Erythroblast (primary cell): ENCODE data around the gene TMC5.
A peak's percentile ranks its signal among the peaks of the same experiment; 100 is the strongest.
"Not testable (repeated sequence)": the region's sequence is repeated elsewhere in the genome, so short reads cannot be mapped to it uniquely, and the experiment has no call there.

Experiments used
- DNase-seq, 2 experiments: peaks; one replicate each; lab custom pipeline; 2025; lab: John Stamatoyannopoulos, UW
- GATA1 ChIP-seq: IDR thresholded peaks from 2 replicates; pipeline ENCODE4 v1.6.1; 2011; ENCODE audit warnings: low read depth, mild to moderate bottlenecking, control low read depth, low read length, moderate library complexity
- POLR2A ChIP-seq: IDR thresholded peaks from 2 replicates; pipeline ENCODE4 v1.6.1; 2011; ENCODE audit warnings: mild to moderate bottlenecking, low read length

Gene TMC5

GRCh38 chr16:19521471-19522396 lies 104.1 kb downstream of the TMC5 start, which contains the start of gene GDE1:
TSS of gene GDE1 (minus strand) at chr16:19522098. CDS start at chr16:19521964, 134 bp downstream.
- TF ChIP-seq GATA1 (no peak), POLR2A (peak; percentile 93)
- peak; percentile 93 to 96 for DNase-seq

DNA sequence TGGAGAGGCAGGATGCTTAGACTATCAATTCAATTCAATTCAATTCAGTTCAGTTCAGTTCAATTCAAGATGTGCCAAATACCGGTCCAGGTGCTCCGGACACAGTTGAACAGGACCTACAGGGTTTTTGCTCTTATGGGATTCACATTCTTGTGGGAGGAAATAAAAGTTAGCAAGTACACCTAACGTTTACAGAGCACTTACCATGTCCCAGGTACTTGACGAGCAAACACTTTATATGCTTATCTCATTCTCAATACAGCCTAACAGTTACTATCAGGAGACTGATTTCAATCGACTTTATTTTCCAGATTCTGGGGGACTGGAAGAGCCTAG lies 104.7 kb downstream of the TMC5 start:
- DNase-seq, result no peak
- no peak for TF ChIP-seq POLR2A

GRCh38 chr16:19522760-19523159 lies 105.1 kb downstream of the TMC5 start:
- no peak for TF ChIP-seq GATA1
- DNase-seq, result peak in 1 of 2 experiments; percentile 10

DNA sequence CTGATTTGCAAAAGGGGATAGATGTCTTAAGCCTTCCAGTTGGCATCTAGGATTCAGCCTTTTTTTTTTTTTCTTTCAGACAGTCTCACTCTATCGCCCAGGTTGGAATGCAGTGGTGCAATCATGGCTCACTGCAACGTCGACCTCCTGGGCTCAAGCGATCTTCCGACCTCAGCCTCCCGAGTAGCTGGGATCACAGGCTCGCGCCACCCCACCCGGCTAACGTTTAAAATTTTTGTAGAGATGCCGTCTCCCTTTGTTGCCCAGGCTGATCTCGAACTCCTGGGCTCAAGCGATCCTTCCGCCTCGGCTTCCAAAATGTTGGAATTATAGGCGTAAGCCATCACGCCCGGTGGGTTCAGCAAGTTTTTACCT lies 105.5 kb downstream of the TMC5 start:
- TF ChIP-seq GATA1 (no peak), POLR2A (no peak)
- DNase-seq, result no peak

DNA sequence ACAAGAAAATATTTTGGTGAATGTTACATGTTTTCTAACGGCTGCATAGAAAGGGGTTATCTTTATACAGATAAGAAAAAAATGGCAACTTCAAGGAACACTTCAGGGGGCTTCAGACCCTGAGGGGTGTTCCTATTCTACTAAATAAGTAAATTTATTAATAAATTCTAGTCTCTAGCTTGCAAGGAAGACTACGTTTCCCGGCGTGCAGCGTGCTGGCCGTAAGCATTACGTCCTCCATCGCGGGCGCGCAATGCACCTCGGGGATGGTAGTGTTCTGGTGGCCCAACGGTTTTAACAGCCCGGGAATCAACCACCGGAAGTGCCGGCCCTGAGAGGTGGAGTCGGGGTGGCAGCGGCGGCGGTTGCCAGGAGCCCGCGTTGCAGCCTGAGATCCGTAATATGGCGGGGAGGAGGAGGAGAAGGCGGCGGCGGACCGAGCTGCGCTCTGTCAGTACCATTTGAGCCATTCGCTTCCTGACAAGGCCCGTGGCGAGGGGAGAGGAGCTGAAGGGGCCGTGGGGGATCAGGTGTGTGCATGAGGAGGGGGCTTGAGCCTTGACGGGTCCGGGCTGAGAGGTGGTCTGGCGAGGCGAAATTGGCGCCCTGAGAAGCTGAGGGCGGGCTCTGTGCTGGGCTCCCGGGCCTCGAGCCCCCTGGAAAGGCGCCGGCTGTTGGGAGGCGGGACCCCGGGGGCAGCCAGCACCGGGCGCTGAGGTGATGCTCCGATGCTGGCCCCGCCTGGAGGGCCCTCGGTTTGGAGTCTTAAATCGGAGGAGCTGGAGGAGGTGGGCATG lies 106.1 kb downstream of the TMC5 start, which contains the start of gene CCP110:
Gene CCP110 (plus strand): TSS at position 384 of the 797 bp plus-strand sequence. CDS start 3,940 bp downstream, outside the sequence.
- TF ChIP-seq GATA1 (no peak), POLR2A (peak; percentile 91)
- peak; percentile 96 to 97 for DNase-seq

DNA sequence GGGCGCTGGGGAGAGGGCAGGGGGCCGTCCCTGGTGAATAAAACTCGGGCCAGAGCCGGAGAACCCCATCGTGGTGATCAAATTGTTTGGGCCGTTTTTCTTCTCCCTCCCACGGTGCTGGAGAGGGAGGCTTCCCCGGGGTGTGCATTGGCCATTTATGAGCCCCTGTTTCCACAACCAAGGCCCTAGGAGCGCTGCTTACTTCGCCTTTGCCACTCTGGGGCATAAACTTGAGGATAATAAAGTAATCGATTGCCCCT lies 106.6 kb downstream of the TMC5 start:
- peak in 1 of 2 experiments; percentile 48 for DNase-seq

DNA sequence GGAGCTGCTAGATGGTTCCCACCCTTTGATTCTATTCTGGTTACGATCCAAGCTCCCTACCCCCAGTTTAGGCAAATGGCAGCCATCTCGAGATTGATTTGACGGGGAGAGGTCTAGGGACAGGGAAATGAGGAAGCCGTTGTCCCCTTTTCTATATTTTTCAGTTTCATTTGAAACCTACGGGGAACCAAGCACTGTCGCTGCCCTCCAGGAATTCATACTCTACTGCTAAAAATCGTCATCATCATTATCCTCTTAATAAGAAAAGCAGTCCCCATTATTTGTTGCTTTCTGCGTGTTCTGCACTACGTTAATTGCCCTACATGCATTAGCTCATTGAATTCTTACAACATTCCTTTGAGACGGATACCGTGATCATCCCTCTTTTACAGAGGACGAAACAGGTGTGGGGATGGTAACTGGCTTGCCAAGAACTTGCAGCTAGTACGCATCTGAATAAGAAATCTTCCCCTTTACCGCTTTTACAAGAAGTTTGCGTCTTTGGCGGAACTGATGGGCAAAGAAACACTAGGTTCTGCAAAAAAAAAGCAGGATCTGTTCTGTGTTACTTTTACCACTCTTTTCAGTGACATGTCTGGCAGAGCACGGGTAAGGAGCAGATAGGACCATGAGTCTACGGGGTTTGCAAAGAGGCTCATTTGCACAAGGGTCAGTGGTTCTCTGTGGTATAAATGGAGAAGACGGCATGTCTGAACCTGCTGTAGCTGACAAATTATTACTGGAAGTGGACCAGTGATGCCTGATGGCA lies 107.1 kb downstream of the TMC5 start:
- peak; percentile 40 to 56 for DNase-seq
- TF ChIP-seq GATA1 (no peak), POLR2A (no peak)

More for the DNA sequence above, 106.6 kb downstream of the TMC5 start:
- TF ChIP-seq POLR2A (no peak), GATA1 (no peak)

GRCh38 chr16:19525385-19525723 lies 107.7 kb downstream of the TMC5 start:
- TF ChIP-seq GATA1 (no peak), POLR2A (no peak)
- DNase-seq, result no peak

GRCh38 chr16:19527161-19527560 lies 109.5 kb downstream of the TMC5 start:
- DNase-seq, result no peak
- no peak for TF ChIP-seq POLR2A
- no peak for TF ChIP-seq GATA1

- TF ChIP-seq POLR2A, result no peak
- TF ChIP-seq GATA1, result no peak
- no peak for DNase-seq
Observed at GRCh38 chr16:19528666-19529065, 111.0 kb downstream of the TMC5 start.

DNA sequence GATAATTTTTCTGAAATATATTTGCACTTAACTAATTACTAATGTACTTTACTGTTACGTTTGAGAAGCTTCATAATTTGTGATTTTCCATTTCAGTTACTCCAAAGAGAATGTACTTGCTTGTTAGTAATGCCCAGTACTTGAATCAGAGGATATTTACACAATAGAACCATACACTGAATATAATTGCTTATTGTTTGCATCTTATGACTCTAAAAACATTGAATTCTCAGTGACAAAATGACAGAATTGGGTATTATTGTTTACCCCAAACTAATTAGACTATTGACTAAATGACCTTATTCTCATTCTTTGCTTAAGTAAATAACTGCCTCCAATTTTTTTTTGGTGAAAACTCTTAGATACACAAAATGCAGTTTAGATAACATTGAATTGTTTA lies 114.9 kb downstream of the TMC5 start:
- no peak for TF ChIP-seq GATA1
- no peak for TF ChIP-seq POLR2A
- DNase-seq, result no peak

DNA sequence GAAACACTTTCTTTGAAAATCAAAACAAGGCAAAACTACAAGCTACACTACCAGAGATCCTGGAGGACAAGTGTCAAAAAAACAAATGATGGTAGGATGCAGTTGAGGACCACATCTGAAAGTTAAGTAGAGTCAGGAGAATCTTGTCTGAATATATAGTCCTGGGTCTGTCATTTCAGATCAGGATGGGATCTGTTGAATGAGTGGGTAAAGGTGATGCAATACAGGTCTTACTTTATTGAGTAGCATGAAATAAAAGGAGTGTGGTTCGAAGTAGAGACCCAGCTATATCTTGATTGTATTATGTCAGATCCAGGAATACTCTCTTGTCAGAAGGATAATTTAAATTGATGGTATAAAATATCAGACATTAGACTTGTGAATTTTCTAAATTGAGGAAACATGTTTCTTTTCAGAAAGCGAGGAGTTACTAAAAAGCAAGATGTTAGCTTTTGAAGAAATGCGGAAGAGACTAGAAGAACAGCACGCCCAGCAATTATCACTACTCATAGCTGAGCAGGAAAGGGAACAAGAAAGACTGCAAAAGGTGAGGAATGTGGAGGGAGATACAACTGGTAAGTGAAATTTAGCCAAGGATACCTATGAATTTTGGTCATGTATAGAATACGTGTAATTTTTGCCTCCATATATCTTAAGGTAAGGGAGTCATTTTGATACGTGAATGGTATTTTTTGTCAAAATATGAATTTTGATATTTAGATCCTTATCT lies 122.7 kb downstream of the TMC5 start:
- no peak for DNase-seq
- no peak for TF ChIP-seq GATA1
- no peak for TF ChIP-seq POLR2A

GRCh38 chr16:19542138-19542821 lies 124.6 kb downstream of the TMC5 start:
- TF ChIP-seq GATA1 (no peak), POLR2A (no peak)
- DNase-seq, result no peak

DNA sequence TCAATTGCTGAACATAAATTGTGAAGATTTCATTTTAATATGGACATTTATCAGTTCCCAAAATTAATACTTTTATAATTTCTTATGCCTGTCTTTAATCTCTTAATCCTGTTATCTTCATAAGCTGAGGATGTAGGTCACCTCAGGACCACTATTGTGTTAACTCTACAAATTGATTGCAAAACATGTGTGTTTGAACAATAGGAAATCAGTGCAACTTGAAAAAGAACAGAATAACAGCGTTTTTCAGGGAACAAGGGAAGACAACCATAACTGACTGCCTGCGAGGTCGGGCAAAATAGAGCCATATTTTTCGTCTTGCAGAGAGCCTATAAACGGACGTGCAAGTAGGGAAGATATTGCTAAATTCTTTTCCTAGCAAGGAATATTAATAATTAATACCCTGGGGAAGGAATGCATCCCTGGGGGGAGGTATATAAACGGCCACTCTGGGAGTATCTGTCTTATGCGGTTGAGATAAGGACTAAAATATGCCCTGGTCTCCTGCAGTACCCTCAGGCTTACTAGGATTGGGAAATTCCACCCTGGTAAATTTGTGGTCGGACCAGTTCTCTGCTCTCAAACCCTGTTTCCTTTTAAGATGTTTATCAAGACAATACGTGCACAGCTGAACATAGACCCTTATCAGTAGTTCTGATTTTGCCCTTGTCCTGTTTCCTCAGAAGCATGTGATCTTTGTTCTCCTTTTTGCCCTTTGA lies 125.8 kb downstream of the TMC5 start:
- not testable (repeated sequence) for DNase-seq
